ENCODE data around the gene CHRM1. TPM values are rescaled to one million over a fixed set of nuclear protein-coding genes. Genes with fewer than 3 reads are reported as not detected.

Gene CHRM1
- total RNA-seq, 1 experiment from 2014 or later = not detected

DNA sequence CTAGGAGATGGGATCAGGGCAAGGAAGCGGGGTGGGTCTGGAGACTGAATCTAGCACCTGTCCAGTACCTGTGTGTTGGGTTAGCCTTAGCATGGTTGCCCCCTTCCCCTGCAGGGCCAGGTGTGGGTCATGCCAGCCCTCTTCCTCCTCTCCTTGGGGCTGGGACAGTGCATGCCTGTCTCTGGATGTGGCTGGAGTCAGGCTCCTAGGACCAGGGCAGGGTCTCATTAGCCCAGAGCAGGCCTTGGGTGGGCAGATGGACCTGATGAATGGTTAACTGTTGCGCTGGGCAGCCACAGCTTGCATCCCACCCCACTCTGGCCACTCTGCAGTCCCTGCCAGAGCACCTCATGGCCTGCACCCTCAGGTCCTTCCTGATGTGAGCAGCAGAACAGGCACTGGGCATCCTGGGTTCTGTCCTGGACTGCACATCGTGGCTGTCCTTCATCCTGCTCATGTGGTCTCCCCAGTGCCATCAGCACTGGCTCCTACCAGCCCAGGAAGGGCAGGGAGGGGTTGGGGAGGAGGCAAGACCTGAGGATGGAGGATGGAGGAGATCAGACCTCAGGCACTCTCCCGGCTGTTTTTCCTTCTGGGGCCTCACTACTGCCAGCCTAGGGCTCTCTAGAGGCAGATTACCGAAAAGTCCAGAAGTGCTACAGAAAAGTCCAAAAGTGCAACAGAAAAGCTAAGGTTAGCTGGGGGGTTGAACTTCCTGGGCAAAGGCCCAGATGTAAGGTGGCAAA is 12.8 kb upstream of the CHRM1 start:
- Mint-ChIP-seq H3K36me3 (ENCODE audit: insufficient read depth, unreplicated experiment) (no peaks in the 10 kb centered on the region), H3K27me3 (ENCODE audit: insufficient read depth, unreplicated experiment) (peaks cover under 1% of the 10 kb centered on the region), H3K4me3 (ENCODE audit: unreplicated experiment) (no peak overlapping the region), H3K9me3 (ENCODE audit: unreplicated experiment) (peaks cover 10% of the 10 kb centered on the region), H3K27ac (ENCODE audit: low read depth, unreplicated experiment) (no peak overlapping the region), H3K4me1 (ENCODE audit: insufficient read depth, unreplicated experiment) (peaks cover 8% of the 10 kb centered on the region)
- BruUV-seq (replicated peaks) = no TSS peak
- TF ChIP-seq, protein P1, sequence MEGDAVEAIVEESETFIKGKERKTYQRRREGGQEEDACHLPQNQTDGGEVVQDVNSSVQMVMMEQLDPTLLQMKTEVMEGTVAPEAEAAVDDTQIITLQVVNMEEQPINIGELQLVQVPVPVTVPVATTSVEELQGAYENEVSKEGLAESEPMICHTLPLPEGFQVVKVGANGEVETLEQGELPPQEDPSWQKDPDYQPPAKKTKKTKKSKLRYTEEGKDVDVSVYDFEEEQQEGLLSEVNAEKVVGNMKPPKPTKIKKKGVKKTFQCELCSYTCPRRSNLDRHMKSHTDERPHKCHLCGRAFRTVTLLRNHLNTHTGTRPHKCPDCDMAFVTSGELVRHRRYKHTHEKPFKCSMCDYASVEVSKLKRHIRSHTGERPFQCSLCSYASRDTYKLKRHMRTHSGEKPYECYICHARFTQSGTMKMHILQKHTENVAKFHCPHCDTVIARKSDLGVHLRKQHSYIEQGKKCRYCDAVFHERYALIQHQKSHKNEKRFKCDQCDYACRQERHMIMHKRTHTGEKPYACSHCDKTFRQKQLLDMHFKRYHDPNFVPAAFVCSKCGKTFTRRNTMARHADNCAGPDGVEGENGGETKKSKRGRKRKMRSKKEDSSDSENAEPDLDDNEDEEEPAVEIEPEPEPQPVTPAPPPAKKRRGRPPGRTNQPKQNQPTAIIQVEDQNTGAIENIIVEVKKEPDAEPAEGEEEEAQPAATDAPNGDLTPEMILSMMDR (IDR thresholded peaks at IDR 0.05; ENCODE audit: unreplicated experiment) = no peak
- no peak for DNase-seq (ENCODE audit: unreplicated experiment)
- ChIA-PET CTCF (interaction anchor here (2.1 kb wide), 1 partner anchor 90 kb away, joined by 13 read pairs; no protein-coding TSS in a partner anchor), POLR2A (interaction anchor here (0.6 kb wide), 1 partner anchor 204 kb away, joined by 3 read pairs; no protein-coding TSS in a partner anchor)
- intact Hi-C loops (cut with micrococcal nuclease) = no loop called here

DNA sequence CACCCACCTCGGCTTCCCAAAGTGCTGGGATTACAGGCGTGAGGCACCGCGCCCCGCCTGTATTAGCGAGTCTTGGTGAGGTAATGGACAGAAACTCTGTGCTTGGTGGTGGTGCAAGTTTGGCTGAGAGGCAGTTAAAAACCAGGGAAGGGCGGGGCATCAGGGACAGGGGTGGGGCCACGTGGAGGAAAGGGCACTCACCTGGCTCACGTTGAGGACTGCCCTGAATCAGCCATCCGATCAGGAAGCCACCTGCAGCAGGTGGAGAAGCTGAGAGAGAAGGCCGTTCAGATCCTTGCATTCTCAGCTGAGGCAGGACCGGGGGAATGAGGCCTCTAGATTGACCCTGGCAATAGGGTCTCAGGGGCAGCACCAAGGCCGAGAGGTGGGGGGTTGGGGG is 12.1 kb upstream of the CHRM1 start:
- CTCF ChIA-PET = interaction anchor here (2.1 kb wide), 1 partner anchor 90 kb away, joined by 13 read pairs; no protein-coding TSS in a partner anchor
- intact Hi-C loops (cut with micrococcal nuclease) = no loop called here
- TF ChIP-seq, protein P1 (IDR thresholded peaks at IDR 0.05; ENCODE audit: unreplicated experiment) = no peak

DNA sequence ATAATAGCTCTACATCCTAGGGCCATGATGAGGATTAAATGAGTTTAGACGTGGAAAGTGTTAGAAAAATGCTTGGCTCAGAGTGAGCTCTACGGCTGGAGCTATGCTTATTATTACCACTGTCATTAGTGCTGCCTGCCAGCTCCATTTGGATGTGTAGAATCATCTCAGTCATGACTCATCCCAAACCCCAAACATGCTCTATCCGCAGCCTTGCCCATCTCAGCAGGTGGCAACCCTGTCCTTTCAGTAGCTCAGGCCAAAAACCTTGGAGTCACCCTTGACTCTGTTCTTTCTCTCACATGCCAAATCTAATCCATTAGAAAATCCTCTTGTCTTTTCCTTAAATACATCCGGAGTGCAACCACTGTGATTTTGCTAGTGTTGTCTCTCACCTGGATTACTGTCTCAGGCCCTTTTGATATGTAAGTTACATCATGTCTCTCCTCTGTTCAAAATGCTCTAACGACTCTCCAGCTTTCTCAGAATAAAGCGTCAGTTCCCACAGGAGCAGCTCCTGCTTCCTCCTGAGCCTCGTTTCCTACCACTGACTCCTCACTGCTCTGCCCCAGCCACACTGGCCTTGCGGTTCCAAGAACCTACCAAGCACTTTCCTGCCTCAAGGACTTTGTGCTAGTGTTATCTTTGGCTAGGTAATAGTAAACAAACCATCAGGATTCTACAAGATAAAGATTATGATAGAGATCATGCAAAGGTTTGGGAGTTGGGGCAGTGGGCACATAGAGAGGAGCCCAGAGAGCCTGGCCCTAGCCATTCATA is 10.5 kb upstream of the CHRM1 start:
- CTCF ChIA-PET = interaction anchor here (0.6 to 4.2 kb wide), 12 partner anchors 9 to 599 kb away, joined by 3 to 28 read pairs (median 3); partner anchors contain the start of gene TMEM223
- H3K27ac Mint-ChIP-seq (ENCODE audit: low read depth, unreplicated experiment) = no peak overlapping the region
- H3K36me3 Mint-ChIP-seq (ENCODE audit: insufficient read depth, unreplicated experiment) = no peaks in the 10 kb centered on the region
- H3K4me3 Mint-ChIP-seq (ENCODE audit: unreplicated experiment) = no peak overlapping the region
- POLR2A ChIA-PET = interaction anchor here (0.5 to 1.1 kb wide), 2 partner anchors 9 to 430 kb away, joined by 3 read pairs; no protein-coding TSS in a partner anchor
- BruUV-seq (replicated peaks) = no TSS peak
- peaks cover 18% of the 10 kb centered on the region for H3K27me3 Mint-ChIP-seq (ENCODE audit: insufficient read depth, unreplicated experiment)
- DNase-seq (ENCODE audit: unreplicated experiment) = peak; percentile 79
- H3K9me3 Mint-ChIP-seq (ENCODE audit: unreplicated experiment) = no peaks in the 10 kb centered on the region
- H3K4me1 Mint-ChIP-seq (ENCODE audit: insufficient read depth, unreplicated experiment) = peaks cover 8% of the 10 kb centered on the region
- TF ChIP-seq, protein P1 (IDR thresholded peaks at IDR 0.05; ENCODE audit: unreplicated experiment) = no peak
- intact Hi-C loops (cut with micrococcal nuclease) = no loop called here

More for the DNA sequence above, 12.1 kb upstream of the CHRM1 start:
- no peak for DNase-seq (ENCODE audit: unreplicated experiment)
- Mint-ChIP-seq H3K4me1 (ENCODE audit: insufficient read depth, unreplicated experiment) (peaks cover 8% of the 10 kb centered on the region), H3K36me3 (ENCODE audit: insufficient read depth, unreplicated experiment) (no peaks in the 10 kb centered on the region), H3K27ac (ENCODE audit: low read depth, unreplicated experiment) (no peak overlapping the region), H3K9me3 (ENCODE audit: unreplicated experiment) (peaks cover 10% of the 10 kb centered on the region), H3K27me3 (ENCODE audit: insufficient read depth, unreplicated experiment) (peaks cover 7% of the 10 kb centered on the region), H3K4me3 (ENCODE audit: unreplicated experiment) (no peak overlapping the region)
- BruUV-seq (replicated peaks) = no TSS peak
- POLR2A ChIA-PET = interaction anchor here (0.6 kb wide), 1 partner anchor 203 kb away, joined by 3 read pairs; no protein-coding TSS in a partner anchor

DNA sequence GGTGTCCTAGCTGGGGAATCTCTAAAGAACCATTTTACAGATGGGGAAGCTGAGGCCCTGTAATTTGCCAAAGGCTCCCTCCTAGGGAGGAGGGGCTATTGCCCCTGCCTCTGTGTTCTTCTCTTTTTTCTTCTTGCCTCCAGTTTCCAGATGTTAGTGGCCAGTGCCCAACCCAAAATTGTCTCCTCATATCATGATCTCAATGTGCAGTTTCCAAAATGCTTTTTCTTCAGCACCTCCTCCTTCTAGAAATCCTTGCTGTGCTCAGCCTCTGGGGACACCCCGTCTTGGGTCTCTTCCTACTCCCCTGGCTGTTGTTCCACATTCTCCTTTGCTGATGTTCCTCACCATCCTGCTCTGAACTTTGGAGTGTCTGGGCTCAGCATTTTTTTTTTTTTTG is 9.5 kb upstream of the CHRM1 start:
- TF ChIP-seq, protein P1 (IDR thresholded peaks at IDR 0.05; ENCODE audit: unreplicated experiment) = no peak
- POLR2A ChIA-PET = no interaction called here
- BruUV-seq (replicated peaks) = no TSS peak
- H3K36me3 Mint-ChIP-seq (ENCODE audit: insufficient read depth, unreplicated experiment) = no peaks in the 10 kb centered on the region
- intact Hi-C loops (cut with micrococcal nuclease) = no loop called here
- DNase-seq (ENCODE audit: unreplicated experiment) = no peak
- CTCF ChIA-PET = interaction anchor here (0.6 to 4.2 kb wide), 6 partner anchors 8 to 105 kb away, joined by 3 to 28 read pairs (median 4); no protein-coding TSS in a partner anchor
- H3K4me1 Mint-ChIP-seq (ENCODE audit: insufficient read depth, unreplicated experiment) = peaks cover 8% of the 10 kb centered on the region
- no peak overlapping the region for H3K4me3 Mint-ChIP-seq (ENCODE audit: unreplicated experiment)
- H3K9me3 Mint-ChIP-seq (ENCODE audit: unreplicated experiment) = no peaks in the 10 kb centered on the region
- peaks cover 18% of the 10 kb centered on the region for H3K27me3 Mint-ChIP-seq (ENCODE audit: insufficient read depth, unreplicated experiment)
- no peak overlapping the region for H3K27ac Mint-ChIP-seq (ENCODE audit: low read depth, unreplicated experiment)

Data from MCF 10A (cell line).